ENCODE data around the gene CMIP.
"Not testable (repeated sequence)": the region's sequence is repeated elsewhere in the genome, so short reads cannot be mapped to it uniquely, and the experiment has no call there.

CMIP gene

GRCh38 chr16:81444448-81445121 is at the start of gene CMIP:
TSS of gene CMIP (plus strand) at chr16:81444808.
- H3K4me3 Mint-ChIP-seq: peak within 1 kb of the TSS; percentile 84
- H3K36me3 Mint-ChIP-seq: no peaks in the 10 kb centered on the region
- H3K27ac Mint-ChIP-seq: peak within 1 kb of the TSS; percentile 76
- H3K4me1 Mint-ChIP-seq (ENCODE audit: low read depth): peaks cover 40% of the 10 kb centered on the region
- H3K9me3 Mint-ChIP-seq (ENCODE audit: low read depth): no peaks in the 10 kb centered on the region
- H3K27me3 Mint-ChIP-seq: no peaks in the 10 kb centered on the region

- no peak overlapping the region for H3K27ac Mint-ChIP-seq
- H3K27me3 Mint-ChIP-seq: no peaks in the 10 kb centered on the region
- H3K36me3 Mint-ChIP-seq: peaks cover 7% of the 10 kb centered on the region
Measured at GRCh38 chr16:81394966-81395655, 49.5 kb upstream of the CMIP start.

GRCh38 chr16:81397058-81397878 is 47.3 kb upstream of the CMIP start:
- no peaks in the 10 kb centered on the region for H3K36me3 Mint-ChIP-seq
- H3K27ac Mint-ChIP-seq: no peak overlapping the region
- H3K9me3 Mint-ChIP-seq (ENCODE audit: low read depth): no peaks in the 10 kb centered on the region
- no peaks in the 10 kb centered on the region for H3K27me3 Mint-ChIP-seq
- H3K4me3 Mint-ChIP-seq: no peak overlapping the region
- H3K4me1 Mint-ChIP-seq (ENCODE audit: low read depth): no peaks in the 10 kb centered on the region

More at GRCh38 chr16:81394966-81395655, 49.5 kb upstream of the CMIP start:
- Mint-ChIP-seq H3K9me3 (ENCODE audit: low read depth) (no peaks in the 10 kb centered on the region), H3K4me1 (ENCODE audit: low read depth) (no peaks in the 10 kb centered on the region), H3K4me3 (no peak overlapping the region)

- H3K4me1 Mint-ChIP-seq (ENCODE audit: low read depth): no peaks in the 10 kb centered on the region
- H3K36me3 Mint-ChIP-seq: no peaks in the 10 kb centered on the region
- H3K9me3 Mint-ChIP-seq (ENCODE audit: low read depth): no peaks in the 10 kb centered on the region
- H3K4me3 Mint-ChIP-seq: no peak overlapping the region
- H3K27me3 Mint-ChIP-seq: no peaks in the 10 kb centered on the region
- no peak overlapping the region for H3K27ac Mint-ChIP-seq
Measured at GRCh38 chr16:81397879-81398520, 46.6 kb upstream of the CMIP start.

GRCh38 chr16:81399909-81400308 is 44.7 kb upstream of the CMIP start:
- Mint-ChIP-seq H3K4me1 (ENCODE audit: low read depth) (peaks cover 2% of the 10 kb centered on the region), H3K4me3 (no peak overlapping the region), H3K9me3 (ENCODE audit: low read depth) (no peaks in the 10 kb centered on the region), H3K27me3 (no peaks in the 10 kb centered on the region), H3K27ac (no peak overlapping the region), H3K36me3 (no peaks in the 10 kb centered on the region)

DNA sequence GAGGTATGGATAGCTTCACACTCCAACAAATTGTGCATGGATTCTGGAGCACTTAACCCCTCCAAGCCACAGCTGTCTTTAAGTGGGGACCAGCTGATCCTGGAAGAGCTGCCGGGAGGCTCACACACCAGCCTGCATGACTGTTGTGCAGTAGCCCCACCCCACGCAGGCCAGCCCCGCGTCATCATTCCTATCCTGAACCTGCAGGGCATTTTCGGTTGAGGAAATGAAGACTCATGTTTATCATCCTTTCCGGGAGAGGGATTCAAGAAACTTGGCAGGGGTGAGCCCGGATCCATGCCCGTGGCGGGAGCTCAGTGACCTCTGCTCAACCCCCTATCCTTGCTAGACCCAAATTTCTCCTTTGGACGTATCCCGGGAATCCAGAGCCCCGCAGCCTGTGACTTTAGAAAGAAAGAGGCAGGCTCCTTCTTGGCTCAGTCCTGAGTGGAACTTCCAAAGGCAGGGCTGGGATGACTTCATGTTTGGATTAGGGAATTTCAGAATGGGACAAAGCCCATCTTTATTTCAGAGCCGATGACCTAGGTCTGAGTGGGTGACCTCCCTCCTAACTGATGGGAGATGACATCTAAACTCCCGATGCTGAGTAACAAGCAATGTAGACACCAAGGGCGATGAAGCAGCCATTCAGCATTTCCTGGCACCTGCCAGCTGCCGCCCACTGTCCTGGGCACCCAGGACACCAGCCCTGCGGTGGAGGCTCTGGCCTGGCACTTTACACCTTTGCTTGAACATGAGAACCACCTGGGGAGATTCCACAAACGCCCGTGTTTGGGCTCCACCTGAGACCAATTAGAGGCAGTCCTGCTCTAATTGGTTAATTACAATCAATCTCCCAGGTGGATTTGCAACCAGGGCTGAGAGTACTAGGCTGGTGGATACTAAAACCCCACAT is 43.3 kb upstream of the CMIP start:
- Mint-ChIP-seq H3K27ac (no peak overlapping the region), H3K4me1 (ENCODE audit: low read depth) (peaks cover 2% of the 10 kb centered on the region), H3K9me3 (ENCODE audit: low read depth) (no peaks in the 10 kb centered on the region), H3K36me3 (no peaks in the 10 kb centered on the region), H3K27me3 (no peaks in the 10 kb centered on the region), H3K4me3 (no peak overlapping the region)

DNA sequence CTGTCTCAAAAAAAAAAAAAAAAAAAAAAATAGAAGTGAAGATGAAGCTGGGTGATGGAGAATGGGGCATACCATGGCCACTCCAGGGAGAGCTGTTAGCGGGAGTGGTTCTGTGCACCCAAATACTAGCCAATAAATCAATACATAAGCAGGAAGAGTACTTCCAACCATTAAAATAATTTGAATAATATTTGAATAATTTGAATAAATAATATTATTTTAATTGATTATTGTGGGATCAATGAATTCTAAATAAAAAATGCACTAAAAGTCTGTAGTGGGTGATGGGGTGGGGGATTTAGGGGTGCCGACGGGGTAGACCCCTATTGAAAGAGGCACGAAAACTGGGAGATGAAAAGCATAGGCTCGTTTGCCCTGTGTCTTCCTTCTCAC is 41.4 kb upstream of the CMIP start:
- no peak overlapping the region for H3K27ac Mint-ChIP-seq
- H3K27me3 Mint-ChIP-seq: no peaks in the 10 kb centered on the region
- no peak overlapping the region for H3K4me3 Mint-ChIP-seq
- H3K9me3 Mint-ChIP-seq (ENCODE audit: low read depth): no peaks in the 10 kb centered on the region
- H3K4me1 Mint-ChIP-seq (ENCODE audit: low read depth): peaks cover 2% of the 10 kb centered on the region
- H3K36me3 Mint-ChIP-seq: no peaks in the 10 kb centered on the region

DNA sequence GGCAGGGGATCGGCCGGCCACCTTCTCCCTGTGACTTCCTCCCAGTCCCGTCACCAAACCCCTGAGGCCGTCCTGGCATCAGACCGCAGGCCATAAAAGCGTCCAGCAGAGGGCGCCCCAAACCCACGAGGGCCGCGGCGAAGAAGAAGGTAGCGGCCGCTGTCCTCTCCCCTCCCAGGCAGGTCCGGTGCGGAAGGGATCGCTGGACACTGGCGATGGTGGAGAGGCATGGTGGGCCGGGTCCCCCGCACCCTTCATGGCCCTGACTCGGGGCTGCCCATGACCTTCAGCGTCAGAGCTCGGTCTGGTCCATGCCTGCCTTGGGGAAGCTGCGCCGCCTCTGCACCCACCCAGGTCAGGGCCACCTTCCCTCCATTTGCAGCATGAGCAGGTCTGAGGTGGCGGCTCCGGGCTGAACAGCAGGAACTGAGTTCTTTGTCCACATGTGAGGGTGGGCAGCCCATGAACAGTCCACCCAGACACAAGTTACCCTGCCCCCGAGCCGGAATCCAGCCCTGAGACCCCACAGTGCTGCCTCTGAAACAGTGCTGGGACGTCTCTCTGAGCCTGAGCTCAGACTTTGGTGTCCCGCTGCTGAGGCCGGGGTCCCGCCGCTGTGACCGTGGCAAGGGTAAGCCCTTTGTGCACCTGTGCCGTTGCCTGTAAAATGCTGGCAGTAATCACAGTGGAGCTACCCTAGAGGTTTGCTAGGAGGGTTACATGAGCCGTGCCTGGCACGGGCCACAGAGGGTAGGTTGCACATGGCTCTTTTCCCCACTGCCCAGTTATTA is 40.8 kb upstream of the CMIP start:
- Mint-ChIP-seq H3K36me3 (no peaks in the 10 kb centered on the region), H3K4me3 (no peak overlapping the region), H3K4me1 (ENCODE audit: low read depth) (peaks cover 2% of the 10 kb centered on the region), H3K27ac (no peak overlapping the region), H3K9me3 (ENCODE audit: low read depth) (no peaks in the 10 kb centered on the region), H3K27me3 (no peaks in the 10 kb centered on the region)

- H3K36me3 Mint-ChIP-seq; H3K4me1 Mint-ChIP-seq (ENCODE audit: low read depth); H3K27me3 Mint-ChIP-seq; H3K27ac Mint-ChIP-seq; H3K9me3 Mint-ChIP-seq (ENCODE audit: low read depth): not testable (repeated sequence)
- H3K4me3 Mint-ChIP-seq: peak overlapping the region; percentile 28
Measured at GRCh38 chr16:81405002-81405401, 39.6 kb upstream of the CMIP start.

GRCh38 chr16:81405702-81406113 is 38.9 kb upstream of the CMIP start:
- no peaks in the 10 kb centered on the region for H3K27me3 Mint-ChIP-seq
- no peak overlapping the region for H3K27ac Mint-ChIP-seq
- H3K9me3 Mint-ChIP-seq (ENCODE audit: low read depth): no peaks in the 10 kb centered on the region
- H3K4me3 Mint-ChIP-seq: no peak overlapping the region
- H3K4me1 Mint-ChIP-seq (ENCODE audit: low read depth): peaks cover 2% of the 10 kb centered on the region
- H3K36me3 Mint-ChIP-seq: no peaks in the 10 kb centered on the region

DNA sequence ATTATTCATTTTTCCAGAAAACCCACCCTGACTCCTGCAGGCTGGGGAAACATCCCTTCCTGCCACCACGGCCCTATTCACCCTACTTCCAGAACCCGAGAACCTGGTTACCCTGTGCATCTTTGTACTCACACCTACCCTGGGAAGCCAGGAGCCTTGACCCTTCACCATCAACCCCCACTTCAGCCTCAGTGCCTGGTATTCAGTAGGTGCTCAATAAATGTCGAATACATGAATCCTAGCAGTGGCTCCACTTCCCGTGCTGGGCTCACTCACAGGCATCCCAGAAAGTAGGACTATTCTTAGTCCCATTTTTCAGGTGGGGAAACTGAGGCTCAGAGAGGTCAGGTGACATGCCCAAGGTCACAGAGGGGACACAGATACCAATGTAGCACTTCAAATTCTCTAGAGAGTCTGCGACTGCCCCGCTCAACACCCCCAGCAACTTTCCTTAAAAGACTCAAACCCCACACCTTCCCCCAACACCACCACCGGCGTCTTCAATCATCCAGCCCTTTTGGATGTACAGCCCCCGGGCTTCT is 36.1 kb upstream of the CMIP start:
- Mint-ChIP-seq H3K9me3 (ENCODE audit: low read depth) (no peaks in the 10 kb centered on the region), H3K27ac (no peak overlapping the region), H3K4me1 (ENCODE audit: low read depth) (peaks cover under 1% of the 10 kb centered on the region), H3K36me3 (no peaks in the 10 kb centered on the region), H3K4me3 (no peak overlapping the region), H3K27me3 (no peaks in the 10 kb centered on the region)

GRCh38 chr16:81409016-81409556 is 35.5 kb upstream of the CMIP start:
- Mint-ChIP-seq H3K27ac (no peak overlapping the region), H3K27me3 (no peaks in the 10 kb centered on the region), H3K4me3 (no peak overlapping the region), H3K36me3 (no peaks in the 10 kb centered on the region), H3K9me3 (ENCODE audit: low read depth) (no peaks in the 10 kb centered on the region), H3K4me1 (ENCODE audit: low read depth) (no peaks in the 10 kb centered on the region)

DNA sequence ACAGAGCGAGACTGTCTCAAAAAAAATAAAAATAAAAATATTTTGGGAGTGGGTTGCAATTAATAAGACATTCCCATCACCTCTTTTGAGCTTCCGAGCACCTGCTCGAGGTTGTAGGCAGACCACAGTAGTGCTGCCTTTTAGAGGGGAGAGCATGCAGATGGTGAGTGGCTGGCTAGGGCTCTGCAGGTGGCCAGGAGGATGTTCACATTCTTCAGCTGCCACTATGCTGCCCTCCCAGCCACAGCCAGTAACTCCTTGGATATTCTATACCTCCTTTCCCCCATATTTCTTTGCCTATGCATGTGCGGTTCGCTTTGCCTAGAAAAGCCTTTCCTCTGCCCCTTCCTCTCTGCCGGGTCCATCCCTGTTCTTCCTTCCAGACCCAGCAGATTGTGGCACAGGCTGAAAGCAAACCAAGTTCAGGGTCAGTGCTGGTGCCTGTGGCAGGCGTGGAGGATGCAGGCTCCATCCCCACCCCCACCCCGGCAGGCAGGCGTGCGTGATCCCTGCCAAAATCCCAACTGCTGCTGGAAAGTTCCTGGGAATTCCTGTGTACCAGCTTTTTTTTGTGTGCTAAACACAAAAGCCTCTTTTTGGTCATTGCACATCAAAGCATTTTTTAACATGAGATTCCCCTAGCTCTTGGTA is 33.8 kb upstream of the CMIP start:
- H3K4me1 Mint-ChIP-seq (ENCODE audit: low read depth): peaks cover 3% of the 10 kb centered on the region
- H3K27ac Mint-ChIP-seq: no peak overlapping the region
- H3K27me3 Mint-ChIP-seq: no peaks in the 10 kb centered on the region
- H3K4me3 Mint-ChIP-seq: no peak overlapping the region
- no peaks in the 10 kb centered on the region for H3K9me3 Mint-ChIP-seq (ENCODE audit: low read depth)
- H3K36me3 Mint-ChIP-seq: no peaks in the 10 kb centered on the region
